K562 treated with DMSO at 1 percent for 24 hours (cell line): ENCODE measurements around the gene RFC4. TPM values are rescaled to one million over a fixed set of nuclear protein-coding genes. Genes with fewer than 3 reads are reported as not detected.

Experiments
- total RNA-seq: library from RNA; unstranded; fragments of 300-600 nt; gene quantifications from 2 replicates; pipeline ENCODE4 v1.2.3, GENCODE V29; 2022; ENCODE audit warnings: low read depth; ENCODE audit not compliant: insufficient read depth

Gene RFC4
- 107 TPM in 2 replicates for total RNA-seq

GRCh38 chr3:186806089-186807055, at the start of gene RFC4:
TSS of gene RFC4 (minus strand) at chr3:186806482. CDS start at chr3:186804713, 1,769 bp downstream.

GRCh38 chr3:186842426-186843038, 36.2 kb upstream of the RFC4 start, which contains the start of gene ADIPOQ:
TSS of gene ADIPOQ (plus strand) at chr3:186842710. CDS start at chr3:186853059, 10,349 bp downstream.

GRCh38 chr3:186783058-186783730, 23.1 kb downstream of the RFC4 start, which contains the start of gene EIF4A2:
TSS of gene EIF4A2 (plus strand) at chr3:186783577. CDS start at chr3:186783611, 34 bp downstream.

Other genes starting within 250 kb of the RFC4 start
- gene TBCCD1, start 239.1 kb downstream of the RFC4 start, total RNA-seq, result 9.8 and 11.3 TPM in 2 replicates
- 61.1 and 70.6 TPM in 2 replicates for gene DNAJB11, start 235.8 kb downstream of the RFC4 start, total RNA-seq
- not detected in 2 replicates for gene AHSG, start 193.4 kb downstream of the RFC4 start, total RNA-seq
- not detected in 2 replicates for gene FETUB, start 166.1 kb downstream of the RFC4 start, total RNA-seq
- not detected in 2 replicates for gene HRG, start 140.5 kb downstream of the RFC4 start, total RNA-seq
- gene KNG1, start 89.1 kb downstream of the RFC4 start, total RNA-seq, result not detected in 2 replicates
- gene EIF4A2, start 22.9 kb downstream of the RFC4 start, total RNA-seq, result 156 and 160 TPM in 2 replicates
- not detected in 2 replicates for gene ADIPOQ, start 36.2 kb upstream of the RFC4 start, total RNA-seq
- gene ST6GAL1, start 124.0 kb upstream of the RFC4 start, total RNA-seq, result 42.5 and 43.9 TPM in 2 replicates